ENCODE data around the gene PTPN22. TPM values are rescaled to one million over a fixed set of nuclear protein-coding genes. Genes with fewer than 3 reads are reported as not detected.
A peak's percentile ranks its signal among the peaks of the same experiment; 100 is the strongest.

PTPN22 gene
- total and polyA plus RNA-seq, 9 of the 15 experiments (the other 6 are each of a cell fraction or from before 2014, with no cell fraction given), result 0.45 to 4.6 (median 1.1) TPM

DNA sequence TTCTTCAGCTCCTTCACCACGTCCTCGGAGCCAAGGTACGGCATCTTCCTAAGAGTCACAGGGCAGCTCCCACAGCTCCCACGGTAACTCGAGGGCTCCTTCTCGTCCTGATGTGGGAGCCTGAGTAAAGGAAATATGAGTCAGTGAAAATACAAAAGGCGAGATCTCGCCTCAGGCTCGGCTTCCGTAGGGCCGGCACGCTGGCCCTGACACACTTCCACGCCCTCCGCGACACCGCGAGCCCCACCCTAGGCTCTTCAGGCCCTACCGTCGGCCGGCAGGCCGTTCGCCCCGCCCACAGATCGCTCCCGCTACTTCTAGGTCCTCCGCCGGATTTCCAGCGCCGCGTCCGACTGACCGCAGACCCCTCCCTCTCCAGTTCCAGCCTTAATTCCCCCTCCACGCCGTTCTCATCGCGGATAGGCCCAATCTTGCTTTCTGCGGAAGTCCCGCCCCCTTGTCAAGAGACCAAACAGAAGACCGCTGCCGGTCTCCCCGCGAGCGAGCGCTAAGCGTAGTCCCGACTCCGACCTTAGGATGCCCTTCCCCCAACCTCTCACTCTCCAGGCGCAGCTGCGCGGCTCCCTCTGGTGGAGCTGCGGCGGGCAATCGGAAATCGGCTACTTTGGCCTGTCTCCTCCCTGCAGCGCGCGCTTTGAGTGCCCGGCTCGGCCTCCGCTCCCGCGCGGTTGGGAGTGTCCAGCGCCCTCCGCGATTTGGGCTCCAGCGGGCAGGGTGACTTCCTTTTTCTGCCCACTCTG is 33.3 kb upstream of the PTPN22 start, which contains the start of the genes AP4B1 and DCLRE1B (continued):
- TF ChIP-seq, protein P1, sequence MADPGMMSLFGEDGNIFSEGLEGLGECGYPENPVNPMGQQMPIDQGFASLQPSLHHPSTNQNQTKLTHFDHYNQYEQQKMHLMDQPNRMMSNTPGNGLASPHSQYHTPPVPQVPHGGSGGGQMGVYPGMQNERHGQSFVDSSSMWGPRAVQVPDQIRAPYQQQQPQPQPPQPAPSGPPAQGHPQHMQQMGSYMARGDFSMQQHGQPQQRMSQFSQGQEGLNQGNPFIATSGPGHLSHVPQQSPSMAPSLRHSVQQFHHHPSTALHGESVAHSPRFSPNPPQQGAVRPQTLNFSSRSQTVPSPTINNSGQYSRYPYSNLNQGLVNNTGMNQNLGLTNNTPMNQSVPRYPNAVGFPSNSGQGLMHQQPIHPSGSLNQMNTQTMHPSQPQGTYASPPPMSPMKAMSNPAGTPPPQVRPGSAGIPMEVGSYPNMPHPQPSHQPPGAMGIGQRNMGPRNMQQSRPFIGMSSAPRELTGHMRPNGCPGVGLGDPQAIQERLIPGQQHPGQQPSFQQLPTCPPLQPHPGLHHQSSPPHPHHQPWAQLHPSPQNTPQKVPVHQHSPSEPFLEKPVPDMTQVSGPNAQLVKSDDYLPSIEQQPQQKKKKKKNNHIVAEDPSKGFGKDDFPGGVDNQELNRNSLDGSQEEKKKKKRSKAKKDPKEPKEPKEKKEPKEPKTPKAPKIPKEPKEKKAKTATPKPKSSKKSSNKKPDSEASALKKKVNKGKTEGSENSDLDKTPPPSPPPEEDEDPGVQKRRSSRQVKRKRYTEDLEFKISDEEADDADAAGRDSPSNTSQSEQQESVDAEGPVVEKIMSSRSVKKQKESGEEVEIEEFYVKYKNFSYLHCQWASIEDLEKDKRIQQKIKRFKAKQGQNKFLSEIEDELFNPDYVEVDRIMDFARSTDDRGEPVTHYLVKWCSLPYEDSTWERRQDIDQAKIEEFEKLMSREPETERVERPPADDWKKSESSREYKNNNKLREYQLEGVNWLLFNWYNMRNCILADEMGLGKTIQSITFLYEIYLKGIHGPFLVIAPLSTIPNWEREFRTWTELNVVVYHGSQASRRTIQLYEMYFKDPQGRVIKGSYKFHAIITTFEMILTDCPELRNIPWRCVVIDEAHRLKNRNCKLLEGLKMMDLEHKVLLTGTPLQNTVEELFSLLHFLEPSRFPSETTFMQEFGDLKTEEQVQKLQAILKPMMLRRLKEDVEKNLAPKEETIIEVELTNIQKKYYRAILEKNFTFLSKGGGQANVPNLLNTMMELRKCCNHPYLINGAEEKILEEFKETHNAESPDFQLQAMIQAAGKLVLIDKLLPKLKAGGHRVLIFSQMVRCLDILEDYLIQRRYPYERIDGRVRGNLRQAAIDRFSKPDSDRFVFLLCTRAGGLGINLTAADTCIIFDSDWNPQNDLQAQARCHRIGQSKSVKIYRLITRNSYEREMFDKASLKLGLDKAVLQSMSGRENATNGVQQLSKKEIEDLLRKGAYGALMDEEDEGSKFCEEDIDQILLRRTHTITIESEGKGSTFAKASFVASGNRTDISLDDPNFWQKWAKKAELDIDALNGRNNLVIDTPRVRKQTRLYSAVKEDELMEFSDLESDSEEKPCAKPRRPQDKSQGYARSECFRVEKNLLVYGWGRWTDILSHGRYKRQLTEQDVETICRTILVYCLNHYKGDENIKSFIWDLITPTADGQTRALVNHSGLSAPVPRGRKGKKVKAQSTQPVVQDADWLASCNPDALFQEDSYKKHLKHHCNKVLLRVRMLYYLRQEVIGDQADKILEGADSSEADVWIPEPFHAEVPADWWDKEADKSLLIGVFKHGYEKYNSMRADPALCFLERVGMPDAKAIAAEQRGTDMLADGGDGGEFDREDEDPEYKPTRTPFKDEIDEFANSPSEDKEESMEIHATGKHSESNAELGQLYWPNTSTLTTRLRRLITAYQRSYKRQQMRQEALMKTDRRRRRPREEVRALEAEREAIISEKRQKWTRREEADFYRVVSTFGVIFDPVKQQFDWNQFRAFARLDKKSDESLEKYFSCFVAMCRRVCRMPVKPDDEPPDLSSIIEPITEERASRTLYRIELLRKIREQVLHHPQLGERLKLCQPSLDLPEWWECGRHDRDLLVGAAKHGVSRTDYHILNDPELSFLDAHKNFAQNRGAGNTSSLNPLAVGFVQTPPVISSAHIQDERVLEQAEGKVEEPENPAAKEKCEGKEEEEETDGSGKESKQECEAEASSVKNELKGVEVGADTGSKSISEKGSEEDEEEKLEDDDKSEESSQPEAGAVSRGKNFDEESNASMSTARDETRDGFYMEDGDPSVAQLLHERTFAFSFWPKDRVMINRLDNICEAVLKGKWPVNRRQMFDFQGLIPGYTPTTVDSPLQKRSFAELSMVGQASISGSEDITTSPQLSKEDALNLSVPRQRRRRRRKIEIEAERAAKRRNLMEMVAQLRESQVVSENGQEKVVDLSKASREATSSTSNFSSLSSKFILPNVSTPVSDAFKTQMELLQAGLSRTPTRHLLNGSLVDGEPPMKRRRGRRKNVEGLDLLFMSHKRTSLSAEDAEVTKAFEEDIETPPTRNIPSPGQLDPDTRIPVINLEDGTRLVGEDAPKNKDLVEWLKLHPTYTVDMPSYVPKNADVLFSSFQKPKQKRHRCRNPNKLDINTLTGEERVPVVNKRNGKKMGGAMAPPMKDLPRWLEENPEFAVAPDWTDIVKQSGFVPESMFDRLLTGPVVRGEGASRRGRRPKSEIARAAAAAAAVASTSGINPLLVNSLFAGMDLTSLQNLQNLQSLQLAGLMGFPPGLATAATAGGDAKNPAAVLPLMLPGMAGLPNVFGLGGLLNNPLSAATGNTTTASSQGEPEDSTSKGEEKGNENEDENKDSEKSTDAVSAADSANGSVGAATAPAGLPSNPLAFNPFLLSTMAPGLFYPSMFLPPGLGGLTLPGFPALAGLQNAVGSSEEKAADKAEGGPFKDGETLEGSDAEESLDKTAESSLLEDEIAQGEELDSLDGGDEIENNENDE (IDR thresholded peaks at IDR 0.05; ENCODE audit: low read depth, low read length), result no peak
- TF ChIP-seq ZNF384 (IDR thresholded peaks at IDR 0.05; ENCODE audit: low read depth, low read length), result no peak; the same call in 1 of the 2 replicates
- TF ChIP-seq ZNF324 (CRISPR knock-in tag; IDR thresholded peaks at IDR 0.05), result no peak
- no peak for TF ChIP-seq ILF3 (IDR thresholded peaks at IDR 0.05; ENCODE audit: borderline replicate concordance)
- no peak for TF ChIP-seq ZNF584 (CRISPR knock-in tag; IDR thresholded peaks at IDR 0.05; ENCODE audit: low read depth)
- no peak for TF ChIP-seq CSDE1 (IDR thresholded peaks at IDR 0.05)
- TF ChIP-seq NR1H2 (CRISPR knock-in tag; IDR thresholded peaks at IDR 0.05), result peak; percentile 48; the same call in 1 of the 2 replicates
- TF ChIP-seq, protein P2, sequence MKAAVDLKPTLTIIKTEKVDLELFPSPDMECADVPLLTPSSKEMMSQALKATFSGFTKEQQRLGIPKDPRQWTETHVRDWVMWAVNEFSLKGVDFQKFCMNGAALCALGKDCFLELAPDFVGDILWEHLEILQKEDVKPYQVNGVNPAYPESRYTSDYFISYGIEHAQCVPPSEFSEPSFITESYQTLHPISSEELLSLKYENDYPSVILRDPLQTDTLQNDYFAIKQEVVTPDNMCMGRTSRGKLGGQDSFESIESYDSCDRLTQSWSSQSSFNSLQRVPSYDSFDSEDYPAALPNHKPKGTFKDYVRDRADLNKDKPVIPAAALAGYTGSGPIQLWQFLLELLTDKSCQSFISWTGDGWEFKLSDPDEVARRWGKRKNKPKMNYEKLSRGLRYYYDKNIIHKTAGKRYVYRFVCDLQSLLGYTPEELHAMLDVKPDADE (conservative IDR thresholded peaks at IDR 0.05; ENCODE audit: control insufficient read depth, low read depth, low read length), result peak; percentile 78; the same call in 1 of the 2 replicates
- TF ChIP-seq TCFL5 (CRISPR knock-in tag; conservative IDR thresholded peaks at IDR 0.05), result no peak
- no peak for TF ChIP-seq RBM25 (IDR thresholded peaks at IDR 0.05; ENCODE audit: low read depth, low read length, severe bottlenecking)
- TF ChIP-seq BHLHE40 (IDR thresholded peaks at IDR 0.05; ENCODE audit: low read length), result peak; percentile 79
- TF ChIP-seq XRCC4 (IDR thresholded peaks at IDR 0.05; ENCODE audit: extremely low read depth, insufficient read depth, insufficient read length), result no peak
- no peak for TF ChIP-seq ZBTB8A (IDR thresholded peaks at IDR 0.05; ENCODE audit: partially characterized antibody)
- TF ChIP-seq MEIS2 (IDR thresholded peaks at IDR 0.05; ENCODE audit: partially characterized antibody), result peak; percentile 75
- TF ChIP-seq TSC22D4 (tag; IDR thresholded peaks at IDR 0.05), result no peak
- TF ChIP-seq ZNF586 (CRISPR knock-in tag; conservative IDR thresholded peaks at IDR 0.05), result no peak

Measured in K562 (cell line).